ENCODE results near the gene PHIP. TPM values are rescaled to one million over a fixed set of nuclear protein-coding genes. Genes with fewer than 3 reads are reported as not detected.

PHIP gene
- total and polyA plus RNA-seq, 9 donors: 11.2 to 38.5 (median 27.3) TPM

DNA sequence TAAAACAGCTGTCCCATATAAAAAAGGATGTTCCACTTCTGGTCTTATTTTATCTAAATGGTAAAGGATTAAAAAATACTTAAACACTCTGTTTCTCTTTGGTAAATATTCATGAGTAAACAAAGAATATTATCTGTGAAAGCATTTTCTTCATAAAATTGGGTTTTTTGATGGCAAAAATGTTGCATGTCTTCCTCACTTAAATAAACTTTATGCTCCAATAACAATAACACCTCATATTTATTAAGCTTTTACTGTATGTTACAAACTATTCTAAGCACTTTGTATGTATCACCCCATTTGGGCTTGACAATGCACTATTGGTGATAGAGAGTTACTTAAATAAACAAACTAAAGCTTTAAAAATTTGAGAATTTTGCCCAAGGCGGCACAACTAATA lies 91.9 kb downstream of the PHIP start:
- no peak overlapping the region for H3K27ac ChIP-seq
- no peaks in the 10 kb centered on the region for H3K36me3 ChIP-seq
- intact Hi-C loops (cut with DNase I): no loop called here
- TF ChIP-seq EP300 (IDR thresholded peaks at IDR 0.05): no peak
- TF ChIP-seq, protein P1, sequence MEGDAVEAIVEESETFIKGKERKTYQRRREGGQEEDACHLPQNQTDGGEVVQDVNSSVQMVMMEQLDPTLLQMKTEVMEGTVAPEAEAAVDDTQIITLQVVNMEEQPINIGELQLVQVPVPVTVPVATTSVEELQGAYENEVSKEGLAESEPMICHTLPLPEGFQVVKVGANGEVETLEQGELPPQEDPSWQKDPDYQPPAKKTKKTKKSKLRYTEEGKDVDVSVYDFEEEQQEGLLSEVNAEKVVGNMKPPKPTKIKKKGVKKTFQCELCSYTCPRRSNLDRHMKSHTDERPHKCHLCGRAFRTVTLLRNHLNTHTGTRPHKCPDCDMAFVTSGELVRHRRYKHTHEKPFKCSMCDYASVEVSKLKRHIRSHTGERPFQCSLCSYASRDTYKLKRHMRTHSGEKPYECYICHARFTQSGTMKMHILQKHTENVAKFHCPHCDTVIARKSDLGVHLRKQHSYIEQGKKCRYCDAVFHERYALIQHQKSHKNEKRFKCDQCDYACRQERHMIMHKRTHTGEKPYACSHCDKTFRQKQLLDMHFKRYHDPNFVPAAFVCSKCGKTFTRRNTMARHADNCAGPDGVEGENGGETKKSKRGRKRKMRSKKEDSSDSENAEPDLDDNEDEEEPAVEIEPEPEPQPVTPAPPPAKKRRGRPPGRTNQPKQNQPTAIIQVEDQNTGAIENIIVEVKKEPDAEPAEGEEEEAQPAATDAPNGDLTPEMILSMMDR (IDR thresholded peaks at IDR 0.05): no peak
- TF ChIP-seq POLR2A (IDR thresholded peaks at IDR 0.05): no peak
- DNase-seq: no peak
- no peaks in the 10 kb centered on the region for H3K27me3 ChIP-seq
- no peak overlapping the region for H3K4me3 ChIP-seq
- no peaks in the 10 kb centered on the region for H3K9me3 ChIP-seq
- no peaks in the 10 kb centered on the region for H3K4me1 ChIP-seq (ENCODE audit: insufficient read depth)
- WGBS, 3 donors: 72 to 91% (median 85%) methylated on average over 1 of the region's 1 CpG

GRCh38 chr6:78984225-78984950 lies 93.7 kb downstream of the PHIP start:
- 61 to 75% (median 66%) methylated on average over 4 of the region's 4 CpGs for WGBS, 3 donors
- H3K27me3 ChIP-seq: no peaks in the 10 kb centered on the region
- TF ChIP-seq POLR2A (IDR thresholded peaks at IDR 0.05): no peak
- TF ChIP-seq EP300 (IDR thresholded peaks at IDR 0.05): no peak
- TF ChIP-seq, protein P1 (IDR thresholded peaks at IDR 0.05): no peak
- no peaks in the 10 kb centered on the region for H3K4me1 ChIP-seq (ENCODE audit: insufficient read depth)
- intact Hi-C loops (cut with DNase I): no loop called here
- no peaks in the 10 kb centered on the region for H3K36me3 ChIP-seq
- DNase-seq: no peak
- no peaks in the 10 kb centered on the region for H3K9me3 ChIP-seq
- H3K27ac ChIP-seq: no peak overlapping the region
- no peak overlapping the region for H3K4me3 ChIP-seq

- H3K36me3 ChIP-seq: no peaks in the 10 kb centered on the region
- H3K4me3 ChIP-seq: no peak overlapping the region
- TF ChIP-seq POLR2A (IDR thresholded peaks at IDR 0.05) (no peak), EP300 (IDR thresholded peaks at IDR 0.05) (no peak)
- TF ChIP-seq, protein P1 (IDR thresholded peaks at IDR 0.05): no peak
- H3K27ac ChIP-seq: no peak overlapping the region
- intact Hi-C loops (cut with DNase I): no loop called here
- H3K4me1 ChIP-seq (ENCODE audit: insufficient read depth): no peaks in the 10 kb centered on the region
- no peaks in the 10 kb centered on the region for H3K9me3 ChIP-seq
- no peak for DNase-seq
- 87 to 93% (median 89%) methylated on average over 3 of the region's 3 CpGs for WGBS, 3 donors
- H3K27me3 ChIP-seq: no peaks in the 10 kb centered on the region
Measured at GRCh38 chr6:78967191-78967590, 110.9 kb downstream of the PHIP start.

- Histone ChIP-seq H3K27me3 (no peaks in the 10 kb centered on the region), H3K4me1 (ENCODE audit: insufficient read depth) (no peaks in the 10 kb centered on the region), H3K36me3 (no peaks in the 10 kb centered on the region), H3K9me3 (no peaks in the 10 kb centered on the region), H3K4me3 (no peak overlapping the region), H3K27ac (no peak overlapping the region)
- TF ChIP-seq, protein P1 (IDR thresholded peaks at IDR 0.05): no peak
- TF ChIP-seq POLR2A (IDR thresholded peaks at IDR 0.05): no peak
- TF ChIP-seq EP300 (IDR thresholded peaks at IDR 0.05): no peak
- intact Hi-C loops (cut with DNase I): no loop called here
- 90 to 95% (median 91%) methylated on average over 4 of the region's 4 CpGs for whole genome bisulfite sequencing, 3 donors
- no peak for DNase-seq
Measured at GRCh38 chr6:78966542-78966941, 111.5 kb downstream of the PHIP start.
